ENCODE data around the gene COPS2. TPM values are rescaled to one million over a fixed set of nuclear protein-coding genes. Genes with fewer than 3 reads are reported as not detected.

The COPS2 gene
- total RNA-seq, 1 donor from 2014 or later = 84.0 TPM

- TF ChIP-seq CTCF (IDR thresholded peaks at IDR 0.05; ENCODE audit: unreplicated experiment) = no peak
- no peaks in the 10 kb centered on the region for H3K4me1 Mint-ChIP-seq (ENCODE audit: low read depth)
- H3K27ac Mint-ChIP-seq = no peak overlapping the region
- H3K4me3 Mint-ChIP-seq (ENCODE audit: low read depth) = no peak overlapping the region
- no peaks in the 10 kb centered on the region for H3K27me3 Mint-ChIP-seq
- DNase-seq (ENCODE audit: low spot score, unreplicated experiment) = no peak
- H3K9me3 Mint-ChIP-seq (ENCODE audit: low read depth) = no peaks in the 10 kb centered on the region
- peaks cover 1% of the 10 kb centered on the region for H3K36me3 Mint-ChIP-seq (ENCODE audit: insufficient read depth)
These were observed 33.5 kb downstream of the COPS2 start for GRCh38 chr15:49121901-49122300.

GRCh38 chr15:49120832-49121231 is 34.6 kb downstream of the COPS2 start:
- H3K9me3 Mint-ChIP-seq (ENCODE audit: low read depth) = no peaks in the 10 kb centered on the region
- no peaks in the 10 kb centered on the region for H3K4me1 Mint-ChIP-seq (ENCODE audit: low read depth)
- H3K36me3 Mint-ChIP-seq (ENCODE audit: insufficient read depth) = peaks cover 4% of the 10 kb centered on the region
- H3K27ac Mint-ChIP-seq = no peak overlapping the region
- DNase-seq (ENCODE audit: low spot score, unreplicated experiment) = no peak
- H3K4me3 Mint-ChIP-seq (ENCODE audit: low read depth) = no peak overlapping the region
- no peak for TF ChIP-seq CTCF (IDR thresholded peaks at IDR 0.05; ENCODE audit: unreplicated experiment)
- no peaks in the 10 kb centered on the region for H3K27me3 Mint-ChIP-seq

- no peak for DNase-seq (ENCODE audit: low spot score, unreplicated experiment)
- H3K36me3 Mint-ChIP-seq (ENCODE audit: insufficient read depth) = peaks cover 39% of the 10 kb centered on the region
- no peaks in the 10 kb centered on the region for H3K27me3 Mint-ChIP-seq
- H3K27ac Mint-ChIP-seq = no peak overlapping the region
- TF ChIP-seq CTCF (IDR thresholded peaks at IDR 0.05; ENCODE audit: unreplicated experiment) = no peak
- H3K9me3 Mint-ChIP-seq (ENCODE audit: low read depth) = peaks cover 21% of the 10 kb centered on the region
- no peak overlapping the region for H3K4me3 Mint-ChIP-seq (ENCODE audit: low read depth)
- no peaks in the 10 kb centered on the region for H3K4me1 Mint-ChIP-seq (ENCODE audit: low read depth)
These were observed 39.1 kb downstream of the COPS2 start for GRCh38 chr15:49116108-49116857.

- H3K4me1 Mint-ChIP-seq (ENCODE audit: low read depth) = no peaks in the 10 kb centered on the region
- H3K27me3 Mint-ChIP-seq = no peaks in the 10 kb centered on the region
- H3K4me3 Mint-ChIP-seq (ENCODE audit: low read depth) = no peak overlapping the region
- TF ChIP-seq CTCF (IDR thresholded peaks at IDR 0.05; ENCODE audit: unreplicated experiment) = no peak
- DNase-seq (ENCODE audit: low spot score, unreplicated experiment) = no peak
- peaks cover 42% of the 10 kb centered on the region for H3K36me3 Mint-ChIP-seq (ENCODE audit: insufficient read depth)
- H3K9me3 Mint-ChIP-seq (ENCODE audit: low read depth) = peaks cover 21% of the 10 kb centered on the region
- H3K27ac Mint-ChIP-seq = no peak overlapping the region
These were observed 40.3 kb downstream of the COPS2 start for GRCh38 chr15:49115062-49115461.

GRCh38 chr15:49110158-49110944 is 45.0 kb downstream of the COPS2 start:
- no peak for DNase-seq (ENCODE audit: low spot score, unreplicated experiment)
- Mint-ChIP-seq H3K36me3 (ENCODE audit: insufficient read depth) (peaks cover 37% of the 10 kb centered on the region), H3K4me1 (ENCODE audit: low read depth) (no peaks in the 10 kb centered on the region), H3K27ac (no peak overlapping the region), H3K4me3 (ENCODE audit: low read depth) (no peak overlapping the region), H3K27me3 (no peaks in the 10 kb centered on the region), H3K9me3 (ENCODE audit: low read depth) (peaks cover 21% of the 10 kb centered on the region)
- no peak for TF ChIP-seq CTCF (IDR thresholded peaks at IDR 0.05; ENCODE audit: unreplicated experiment)

All from progenitor cell of endocrine pancreas (in vitro differentiated cells).